ENCODE results near the gene PEX5L.
A peak's percentile ranks its signal among the peaks of the same experiment; 100 is the strongest.

Gene PEX5L

DNA sequence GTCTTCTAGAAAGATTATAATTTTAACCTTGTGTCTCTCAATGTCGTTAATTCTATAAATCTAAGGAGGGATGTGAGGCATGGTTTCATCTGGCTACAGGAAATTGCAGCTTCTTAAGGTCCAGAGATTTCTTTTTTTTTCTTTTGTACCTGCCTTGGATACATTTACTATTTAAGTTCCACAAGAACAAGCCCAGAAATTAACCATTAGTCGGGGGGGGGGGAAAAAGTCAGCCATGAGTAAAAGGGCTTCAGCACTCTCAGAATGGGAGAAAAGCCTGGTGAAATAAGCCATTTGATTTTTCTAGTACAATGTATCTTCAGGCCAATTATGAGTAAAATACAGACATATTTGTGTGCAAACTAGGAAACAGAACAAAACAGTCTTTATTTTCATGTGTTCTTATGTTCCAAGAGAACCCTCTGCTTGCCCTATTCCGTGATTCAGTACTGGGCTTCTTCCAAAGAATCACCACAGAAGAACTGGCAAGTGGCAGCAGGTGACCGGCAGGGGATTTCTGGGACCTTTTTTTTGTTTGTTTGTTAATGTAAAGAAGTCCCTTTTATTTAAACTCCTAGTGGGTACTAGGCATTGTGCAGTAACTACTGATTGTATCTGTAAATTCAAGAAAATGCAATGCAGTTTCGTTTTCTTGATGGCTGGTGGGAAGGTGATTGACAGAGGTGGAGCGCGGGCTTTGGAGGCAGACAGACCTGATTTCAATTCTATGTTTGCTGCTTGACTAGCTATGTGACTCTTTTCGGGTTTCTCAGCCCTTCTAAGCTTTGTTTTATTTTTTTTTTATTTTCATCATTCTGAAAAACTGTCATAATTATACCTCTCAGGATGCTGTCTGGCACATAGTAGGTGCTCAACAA, 82.5 kb downstream of the PEX5L start:
- DNase-seq = no peak

GRCh38 chr3:179950840-179951239, 85.9 kb downstream of the PEX5L start:
- no peak for DNase-seq

DNA sequence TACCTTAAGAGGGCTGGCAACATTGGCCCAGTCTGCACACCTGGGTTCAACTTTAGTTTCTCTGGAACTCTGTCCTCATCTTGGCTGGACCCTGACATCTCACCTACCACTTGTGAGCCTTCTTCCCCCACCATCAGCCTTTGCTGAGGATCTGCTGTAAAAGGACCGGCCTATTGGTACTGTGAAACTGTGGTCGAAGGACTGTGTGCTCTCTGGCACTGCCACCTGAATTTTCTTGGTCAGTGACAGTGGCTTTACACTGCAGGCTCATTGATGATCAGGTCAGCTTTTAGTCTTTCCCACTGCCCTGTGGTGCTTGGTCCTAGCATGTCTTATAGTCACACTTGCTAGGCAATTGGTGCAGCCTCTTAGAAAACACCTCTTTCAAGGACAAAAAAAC, 86.9 kb downstream of the PEX5L start:
- no peak for DNase-seq

DNA sequence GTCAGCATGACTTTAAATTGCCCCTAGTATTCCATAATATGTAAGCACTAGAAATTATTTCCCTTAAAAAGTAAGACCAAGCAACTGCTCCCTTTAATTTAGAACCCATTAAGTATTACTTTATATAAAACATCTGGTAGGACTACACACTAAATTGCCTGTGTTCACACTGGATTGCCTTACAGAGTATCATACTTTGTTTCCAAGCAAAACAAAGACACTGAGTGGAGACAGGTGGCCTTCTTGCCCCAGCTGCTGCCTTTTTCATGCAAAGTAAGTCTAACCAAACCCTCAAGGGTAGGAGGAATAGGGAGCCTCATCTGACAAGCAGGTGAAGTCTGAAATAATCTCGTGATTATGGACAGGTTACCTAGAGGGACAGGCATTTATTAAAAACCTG, 87.3 kb downstream of the PEX5L start:
- no peak for DNase-seq

GRCh38 chr3:179948740-179949139, 88.0 kb downstream of the PEX5L start:
- DNase-seq = no peak

DNA sequence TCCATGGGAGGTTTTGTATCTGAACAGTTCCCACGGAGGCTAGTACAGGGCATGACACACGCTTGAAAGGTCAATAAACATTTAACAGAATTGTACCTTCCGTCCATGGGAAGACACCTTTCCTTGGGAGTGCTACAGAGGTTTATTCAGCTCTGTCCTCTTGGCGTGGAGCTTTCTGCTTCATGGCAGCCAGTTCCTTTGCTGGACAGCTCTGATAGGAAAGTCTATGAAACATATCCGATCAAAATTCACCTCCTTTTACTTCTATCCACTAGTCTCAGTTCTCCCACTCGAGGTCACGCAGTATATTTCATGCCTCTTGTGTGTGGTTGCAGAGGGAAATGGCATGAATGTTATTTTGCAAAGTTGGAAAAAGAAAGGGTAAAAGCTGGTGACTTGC, 91.2 kb downstream of the PEX5L start:
- no peak for DNase-seq

DNA sequence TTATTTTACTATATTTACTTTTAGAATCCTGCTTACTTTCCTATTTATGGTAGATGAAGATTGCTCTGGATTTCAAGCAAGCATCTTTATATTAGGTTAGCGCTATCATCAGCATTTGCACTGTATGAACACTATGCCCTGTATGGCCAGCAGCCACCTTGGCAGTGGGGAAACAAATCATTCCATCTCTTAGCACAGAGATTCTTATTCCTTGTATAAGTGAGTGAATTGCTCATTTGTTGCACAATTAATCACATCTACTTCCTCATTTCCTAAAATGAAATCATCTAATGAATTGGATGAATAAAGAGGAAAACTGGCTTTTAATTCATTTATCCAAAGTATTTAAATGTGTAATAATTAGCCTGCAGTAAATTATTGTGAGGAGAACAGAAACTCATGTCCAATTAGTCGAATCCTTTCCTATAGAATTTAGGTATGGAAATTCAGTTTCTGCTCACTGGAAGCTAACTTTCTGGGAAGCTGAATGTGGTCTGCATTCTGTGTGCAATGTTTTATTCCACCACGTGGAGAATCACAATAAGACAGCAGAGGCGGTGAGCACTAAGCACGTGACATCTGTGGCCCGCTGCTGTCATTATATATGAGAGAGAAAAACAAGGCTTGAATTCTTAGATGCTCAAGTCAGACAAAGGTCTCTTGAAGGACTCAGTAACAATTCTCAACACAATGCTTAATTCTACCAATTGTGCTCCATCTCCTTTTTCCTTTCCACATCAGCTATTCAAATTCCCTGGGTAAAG, 93.4 kb downstream of the PEX5L start:
- DNase-seq = peak; percentile 13 to 22

DNA sequence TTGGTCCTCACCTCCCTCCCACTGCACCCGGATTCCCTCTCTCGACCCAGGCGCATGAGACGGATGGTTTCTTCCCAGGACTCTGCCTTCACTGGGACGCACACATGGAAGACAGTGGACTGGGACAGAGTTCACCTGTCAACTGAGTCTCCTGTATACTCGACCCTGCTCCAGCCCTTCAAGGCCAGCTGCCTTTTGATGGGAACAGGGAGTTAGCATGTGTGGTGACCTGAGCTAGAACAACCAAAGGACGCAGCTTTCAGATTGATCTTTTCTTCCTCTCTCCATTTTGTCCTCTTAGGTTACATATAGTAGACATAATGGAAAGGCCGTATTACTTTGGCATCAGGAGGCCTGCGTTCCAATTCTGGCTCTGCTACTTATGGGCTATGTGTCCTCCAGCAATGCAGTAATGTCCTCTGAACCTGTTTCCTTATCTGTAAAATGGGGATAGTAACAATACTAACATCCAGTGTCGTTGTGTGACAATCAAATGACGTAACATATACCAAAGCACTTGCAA, 94.1 kb downstream of the PEX5L start:
- no peak for DNase-seq

GRCh38 chr3:179935710-179936109, 101.0 kb downstream of the PEX5L start:
- DNase-seq = no peak

GRCh38 chr3:179933914-179934313, 102.8 kb downstream of the PEX5L start:
- no peak for DNase-seq

DNA sequence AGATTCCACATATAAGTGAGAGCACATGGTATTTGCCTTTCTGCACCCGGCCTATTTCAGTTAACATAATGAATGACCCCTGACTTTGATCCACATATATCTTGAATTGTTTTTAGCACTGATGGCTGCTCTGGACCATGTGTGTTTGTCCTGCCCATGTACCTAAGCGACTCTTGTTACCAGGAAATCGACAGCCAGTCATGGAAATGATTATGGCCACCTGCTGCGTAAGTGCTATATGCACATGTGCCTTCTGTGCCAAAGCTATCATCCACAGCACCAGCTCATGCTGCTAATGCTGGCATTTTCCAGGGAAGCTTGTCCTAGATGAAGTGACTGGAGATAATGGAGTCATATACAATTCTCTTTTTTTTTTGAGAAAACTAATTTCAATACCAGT, 103.7 kb downstream of the PEX5L start:
- DNase-seq = no peak

GRCh38 chr3:179932674-179933073, 104.1 kb downstream of the PEX5L start:
- no peak for DNase-seq

DNA sequence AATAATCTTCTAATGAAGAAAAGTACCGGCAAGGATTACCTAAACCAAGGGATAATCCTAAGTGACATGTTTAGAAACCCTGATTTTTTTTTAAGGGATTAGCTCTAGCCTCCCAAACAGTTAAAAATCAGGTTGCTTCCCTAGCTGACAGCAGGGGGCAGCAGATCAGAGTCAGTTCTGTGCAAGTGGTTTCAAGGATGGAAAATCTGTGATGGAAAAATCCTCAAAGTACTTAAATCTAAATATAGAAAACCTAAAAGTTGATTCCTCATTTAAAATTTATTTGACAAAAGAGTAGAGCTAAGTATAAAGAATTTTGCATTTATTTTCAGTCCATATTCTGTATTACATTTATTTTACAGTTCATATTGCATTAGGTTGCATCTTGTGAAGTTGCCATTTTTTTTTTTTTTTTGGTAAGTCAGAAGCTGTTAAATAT, 107.6 kb downstream of the PEX5L start:
- peak; percentile 17 to 63 for DNase-seq

GRCh38 chr3:179927191-179927590, 109.5 kb downstream of the PEX5L start:
- DNase-seq = no peak

GRCh38 chr3:179921951-179922350, 114.8 kb downstream of the PEX5L start:
- no peak for DNase-seq

DNA sequence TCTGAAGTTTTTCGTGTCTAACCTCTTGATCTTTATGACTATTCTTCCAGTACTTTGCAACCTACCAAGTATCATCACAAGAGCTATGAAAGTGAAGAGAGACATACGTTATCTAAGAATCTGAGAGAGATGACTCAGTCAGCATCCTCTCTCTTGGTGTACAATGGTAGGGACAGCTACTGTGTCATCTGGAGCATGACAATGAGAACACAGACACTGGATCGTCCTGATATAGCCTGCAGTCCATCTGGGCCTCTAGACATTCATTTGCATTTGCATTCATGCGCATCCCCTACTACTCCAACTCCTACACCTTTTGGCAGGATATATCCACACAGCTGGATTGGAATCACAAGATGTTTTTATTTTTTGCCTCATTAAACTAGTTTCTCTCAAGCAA, 115.2 kb downstream of the PEX5L start:
- DNase-seq = no peak

DNA sequence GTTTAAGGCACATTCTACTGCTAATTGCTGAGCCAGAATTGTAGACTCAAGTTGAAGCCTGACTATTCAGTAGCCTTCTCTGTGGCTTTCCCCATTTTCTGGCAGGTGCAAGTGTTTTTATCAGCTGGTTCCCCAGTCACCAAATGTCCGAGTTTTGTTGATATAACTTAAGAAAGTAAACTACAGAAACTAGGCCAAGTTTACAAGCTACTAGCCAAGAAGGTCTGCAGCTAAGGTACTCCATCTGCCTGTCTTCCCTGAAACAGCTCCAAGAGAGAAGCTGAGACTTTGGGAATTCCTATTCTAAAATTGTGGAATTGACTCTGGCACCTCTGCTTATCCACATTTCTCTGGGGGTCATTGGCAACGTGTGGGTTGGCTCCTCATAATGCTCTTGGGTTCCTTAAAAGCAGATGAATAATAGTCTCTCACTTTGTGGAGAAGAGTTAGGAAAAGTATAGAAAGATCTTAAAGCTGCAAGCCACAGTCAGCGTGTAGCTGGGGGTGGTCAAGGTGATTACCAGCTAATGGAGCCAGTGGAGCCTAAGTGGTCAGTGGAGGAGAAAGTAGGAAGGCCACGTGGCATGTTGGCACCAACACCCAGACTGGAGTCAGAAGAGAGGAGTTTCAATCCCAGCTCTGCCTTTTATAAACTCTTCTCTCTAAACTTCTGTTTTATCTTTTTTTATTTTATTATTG, 128.8 kb downstream of the PEX5L start:
- DNase-seq = no peak

- DNase-seq = no peak
Observed at GRCh38 chr3:179902061-179902460, 134.7 kb downstream of the PEX5L start.

- peak; percentile 17 to 51 for DNase-seq
Observed at GRCh38 chr3:179898024-179898423, 138.7 kb downstream of the PEX5L start.

DNA sequence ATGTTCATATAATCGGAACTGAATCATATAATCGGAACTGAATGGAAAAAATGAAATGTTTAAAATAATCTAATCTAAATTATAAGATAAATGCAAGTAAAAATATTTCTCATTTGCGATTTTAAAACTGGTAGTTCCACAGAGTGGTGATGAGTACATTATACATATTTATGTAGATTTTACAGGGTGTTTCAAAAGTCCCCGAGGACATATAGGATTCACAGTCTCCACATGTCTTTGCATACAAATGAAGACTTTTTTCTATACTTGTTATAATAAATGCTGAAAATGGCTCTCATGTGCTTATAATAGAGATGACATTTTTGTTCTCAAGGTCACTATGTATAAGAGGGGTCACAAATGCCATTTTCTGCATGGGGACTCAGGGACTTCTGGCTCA, 139.5 kb downstream of the PEX5L start:
- DNase-seq = no peak

GRCh38 chr3:179896507-179896906, 140.2 kb downstream of the PEX5L start:
- no peak for DNase-seq

DNA sequence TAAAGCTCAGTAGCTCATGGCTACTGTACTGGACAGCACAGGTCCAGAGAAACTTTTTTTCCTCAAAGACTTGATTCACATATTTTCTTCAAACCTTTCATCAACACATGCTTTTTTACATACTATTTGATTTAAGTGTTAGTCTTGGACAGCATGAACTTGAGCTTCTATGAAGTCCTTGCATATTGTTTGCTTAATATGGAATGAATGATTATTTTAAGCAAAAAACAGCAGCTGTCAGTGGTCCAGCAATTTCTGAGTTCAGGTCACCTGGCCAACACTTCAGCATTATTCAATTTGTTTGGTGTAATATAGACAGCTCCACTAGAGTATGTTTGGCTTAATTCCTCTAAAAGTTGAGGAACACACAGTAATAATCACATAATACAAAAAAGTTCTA, 141.4 kb downstream of the PEX5L start:
- no peak for DNase-seq

DNA sequence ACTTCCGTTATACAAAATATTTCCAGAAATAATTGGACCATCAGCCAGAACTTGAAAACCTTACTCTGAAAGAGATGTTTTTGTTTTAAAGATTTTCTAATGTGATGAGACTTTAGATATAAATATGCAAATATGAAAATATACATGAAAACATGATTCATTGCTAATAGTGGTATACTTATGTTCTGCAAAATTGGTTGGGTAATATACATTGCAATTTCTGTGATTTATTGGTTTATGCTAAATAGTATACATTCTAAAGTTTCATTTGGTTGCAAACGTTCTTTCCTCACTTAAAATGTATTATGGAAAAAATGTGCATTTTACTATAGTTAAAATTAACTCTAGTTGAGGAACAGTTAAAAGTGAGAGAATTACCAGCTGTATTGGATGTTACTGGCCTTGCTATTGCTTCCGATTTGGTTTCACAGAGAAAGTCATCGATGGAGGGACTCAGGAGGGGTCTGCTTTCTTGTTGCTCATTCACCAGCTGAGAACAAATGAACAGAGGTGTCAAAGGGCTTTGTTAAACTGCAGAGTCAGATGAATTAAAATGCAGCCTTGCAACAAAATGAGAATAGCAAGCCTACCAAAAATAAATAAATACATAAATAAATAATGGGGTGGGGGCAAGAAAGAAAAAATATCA, 149.3 kb downstream of the PEX5L start:
- DNase-seq = no peak
